HG02642 (cell line): ENCODE results near the gene MYO3B.

Source experiments
- ATAC-seq: cut with Tn5 transposase; IDR thresholded peaks from one replicate; pipeline ENCODE4 v1.9.1; 2021; ENCODE audit warnings: mild to moderate bottlenecking; ENCODE audit not compliant: unreplicated experiment, poor library complexity

Gene MYO3B

DNA sequence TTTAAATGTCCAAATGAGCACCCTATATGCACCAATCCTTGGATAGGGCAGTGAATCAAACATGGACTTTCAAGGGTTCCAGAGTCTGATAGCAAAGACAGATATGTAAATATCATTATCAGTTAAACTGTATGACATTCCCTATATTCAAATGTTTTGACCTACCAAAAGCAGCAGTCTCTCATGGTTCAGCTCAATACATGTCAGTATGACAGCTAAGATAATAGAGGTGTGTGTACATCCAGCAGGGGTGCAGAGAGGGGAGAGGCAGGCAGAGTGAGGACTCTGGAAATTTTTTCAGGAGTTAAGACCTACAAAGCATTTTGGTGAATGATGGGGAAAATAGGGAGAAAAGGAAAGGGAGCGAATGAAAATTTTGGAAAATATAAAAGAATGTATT lies 106.3 kb downstream of the MYO3B start:
- ATAC-seq: no peak

- no peak for ATAC-seq
Measured at GRCh38 chr2:170288859-170289258, 110.9 kb downstream of the MYO3B start.

DNA sequence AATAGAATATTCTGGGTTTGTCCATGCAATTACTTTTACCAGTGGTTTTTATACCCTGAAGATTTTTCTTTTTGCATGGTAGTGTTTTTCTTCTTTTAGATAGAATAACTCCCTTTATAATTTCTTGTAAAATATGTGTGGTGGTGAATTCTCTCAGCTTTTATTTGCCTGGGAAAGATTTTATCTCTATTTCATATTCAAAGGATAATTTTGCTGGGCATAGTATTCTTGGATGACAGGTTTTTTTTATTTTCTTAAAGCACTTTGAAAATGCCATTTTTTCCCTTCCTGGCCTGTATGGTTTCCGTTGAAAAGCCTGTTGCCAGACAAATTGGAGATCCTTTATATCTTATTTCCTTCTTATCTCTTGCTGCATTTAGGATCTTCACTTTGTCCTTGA lies 113.5 kb downstream of the MYO3B start:
- no peak for ATAC-seq

GRCh38 chr2:170292415-170292814 lies 114.5 kb downstream of the MYO3B start:
- no peak for ATAC-seq

GRCh38 chr2:170297496-170297895 lies 119.5 kb downstream of the MYO3B start:
- no peak for ATAC-seq

DNA sequence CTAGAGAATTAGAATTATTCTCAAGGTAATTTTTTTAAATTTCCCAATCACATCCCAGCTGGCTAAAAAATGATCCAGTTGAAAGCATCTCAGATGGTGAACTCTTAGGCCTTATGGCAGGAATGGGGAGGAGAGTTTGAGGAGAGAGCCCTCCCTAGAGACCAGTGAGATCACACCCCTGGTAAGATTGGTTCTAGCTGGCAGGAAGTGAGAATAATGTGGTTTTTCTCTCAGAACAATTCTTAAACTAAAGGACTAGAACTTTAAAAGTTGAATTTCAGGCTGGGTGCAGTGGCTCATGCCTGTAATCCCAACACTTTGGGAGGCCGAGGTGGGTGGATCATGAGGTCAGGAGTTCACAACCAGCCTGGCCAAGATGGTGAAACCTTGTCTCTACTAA lies 120.2 kb downstream of the MYO3B start:
- peak; percentile 82 for ATAC-seq

- no peak for ATAC-seq
Measured at GRCh38 chr2:170298861-170299429, 121.0 kb downstream of the MYO3B start.

- no peak for ATAC-seq
Measured at GRCh38 chr2:170300993-170301392, 123.0 kb downstream of the MYO3B start.

GRCh38 chr2:170301626-170302025 lies 123.7 kb downstream of the MYO3B start:
- ATAC-seq: no peak

GRCh38 chr2:170305711-170306110 lies 127.8 kb downstream of the MYO3B start:
- ATAC-seq: no peak

GRCh38 chr2:170306293-170306873 lies 128.4 kb downstream of the MYO3B start:
- ATAC-seq: no peak

DNA sequence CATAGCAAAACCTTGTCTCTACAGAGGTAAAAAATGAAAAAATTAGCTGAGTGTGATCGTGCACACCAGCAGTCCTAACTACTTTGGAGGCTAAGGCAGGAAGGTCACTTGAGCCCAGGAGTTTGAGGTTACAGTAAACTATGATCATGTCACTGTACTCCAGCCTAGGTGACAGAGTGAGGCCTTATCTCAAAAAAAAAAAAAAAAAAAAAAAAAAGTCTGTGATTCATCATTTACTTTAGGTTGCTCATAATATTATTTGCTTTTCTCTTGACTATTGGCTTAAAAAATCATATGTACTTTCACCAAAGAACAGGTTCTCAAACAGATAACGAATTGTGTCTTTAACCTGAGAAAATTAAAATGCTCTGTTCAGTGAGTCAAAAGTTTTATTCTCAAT lies 129.1 kb downstream of the MYO3B start:
- no peak for ATAC-seq

DNA sequence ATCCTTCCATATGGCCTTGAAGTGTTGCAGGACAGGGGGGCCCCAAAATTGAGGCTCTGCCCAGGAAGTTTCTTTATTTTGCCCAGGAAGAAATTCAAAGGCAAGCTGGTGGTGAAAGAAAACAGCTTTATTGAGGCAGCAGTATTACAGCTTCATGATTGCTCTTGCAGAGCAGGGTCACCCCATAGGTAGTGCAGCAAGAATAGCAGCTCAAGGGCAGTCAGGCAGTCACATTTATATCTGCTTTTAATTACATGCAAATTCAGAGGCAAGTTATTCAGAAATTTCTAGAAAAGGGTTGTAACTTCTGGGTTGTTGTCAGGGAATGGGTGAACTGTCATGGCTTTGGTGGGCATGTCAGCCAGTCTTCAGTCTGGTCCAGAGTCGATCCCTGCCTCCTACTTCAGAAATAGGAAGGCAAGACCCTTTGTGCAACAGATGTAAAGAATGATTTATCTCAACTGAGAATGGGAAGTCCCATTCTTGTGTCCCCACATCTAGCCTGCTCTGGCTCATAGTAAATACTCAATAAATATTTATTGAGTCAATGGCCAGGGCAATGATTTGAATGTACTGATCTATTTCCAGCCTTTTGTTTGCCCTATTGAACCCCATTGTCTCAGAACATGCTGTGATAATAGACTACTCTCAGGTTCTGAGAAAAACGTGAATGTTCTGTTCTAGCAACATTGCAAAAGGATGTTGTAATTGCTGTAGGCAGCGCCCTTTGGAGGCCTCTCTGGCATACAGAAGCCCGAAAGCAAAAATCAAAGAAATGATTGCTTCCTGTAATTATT lies 129.8 kb downstream of the MYO3B start:
- ATAC-seq: no peak

DNA sequence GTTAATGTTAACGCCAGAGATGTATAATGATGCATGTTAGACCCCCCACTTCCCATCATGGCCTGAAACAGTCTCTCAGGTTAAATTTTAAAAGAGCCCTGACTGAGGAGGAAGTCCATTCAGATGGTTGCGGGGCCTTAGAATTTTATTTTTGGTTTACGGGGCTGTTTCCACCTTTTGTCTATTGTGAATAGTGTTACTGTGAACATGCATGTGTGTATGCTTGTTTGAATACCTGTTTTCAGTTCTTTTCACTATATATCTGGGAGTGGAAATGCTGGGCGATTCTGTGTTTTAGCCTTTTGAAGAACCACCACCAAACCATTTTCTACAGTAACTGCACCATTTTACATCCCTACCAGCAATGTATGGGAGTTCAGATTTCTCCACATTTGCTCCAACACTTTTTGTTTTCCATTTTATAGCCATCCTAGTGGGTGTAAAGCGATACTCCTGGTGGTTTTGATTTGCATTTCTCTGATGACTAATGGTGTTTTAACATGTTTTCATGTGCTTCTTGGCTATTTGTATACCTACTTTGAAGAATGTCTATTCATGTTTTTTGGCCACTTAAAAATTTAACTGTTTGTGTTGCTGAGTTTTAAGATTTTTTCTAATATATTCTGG lies 133.0 kb downstream of the MYO3B start:
- no peak for ATAC-seq

DNA sequence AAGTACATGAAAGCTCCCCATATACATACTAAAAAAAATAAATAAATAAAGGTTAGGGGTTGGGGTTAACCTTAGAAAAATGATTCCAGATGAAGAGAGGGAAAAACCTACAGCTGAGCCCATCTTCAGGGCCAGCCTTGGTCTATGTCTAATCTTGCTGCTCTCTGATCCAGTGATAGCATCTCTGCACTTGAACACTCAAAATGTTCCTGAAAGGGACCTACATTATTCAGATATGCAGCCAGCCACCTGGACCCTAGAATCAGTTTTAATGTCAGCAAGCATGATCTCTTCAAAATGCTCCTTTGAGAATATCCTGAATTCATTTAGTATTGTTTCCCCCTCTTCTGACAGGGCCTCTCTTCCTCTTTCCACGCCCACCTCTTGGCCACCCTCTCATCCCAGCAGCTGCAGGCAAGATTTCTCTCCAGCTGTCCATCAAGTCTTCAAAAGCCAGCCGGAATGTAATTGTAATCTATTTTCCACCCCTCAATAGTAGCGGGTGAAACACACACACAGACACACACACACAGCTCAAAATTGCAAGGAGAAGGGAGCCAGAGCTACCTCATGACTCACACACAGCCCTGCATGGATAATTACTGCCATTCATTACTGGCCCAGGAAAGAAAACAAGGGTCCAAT lies 135.5 kb downstream of the MYO3B start:
- ATAC-seq: no peak

DNA sequence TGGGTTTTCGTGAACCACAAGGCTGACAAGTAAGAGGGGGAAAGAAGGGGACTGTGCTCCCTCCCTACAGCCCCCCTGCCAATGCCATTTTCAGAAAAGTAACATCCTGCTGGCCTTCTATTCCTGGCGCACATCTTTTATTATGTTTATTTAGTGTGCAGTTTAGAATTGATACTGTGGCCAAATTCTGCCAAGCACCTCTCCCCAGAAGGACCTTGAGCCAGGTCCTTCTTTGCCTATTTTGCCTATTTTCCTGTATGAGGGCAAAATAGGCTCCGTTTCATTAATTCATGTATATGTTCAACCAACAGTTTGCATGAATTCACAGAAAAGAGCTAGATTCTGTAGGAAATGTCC lies 136.0 kb downstream of the MYO3B start:
- no peak for ATAC-seq

GRCh38 chr2:170314744-170315447 lies 136.9 kb downstream of the MYO3B start:
- no peak for ATAC-seq

DNA sequence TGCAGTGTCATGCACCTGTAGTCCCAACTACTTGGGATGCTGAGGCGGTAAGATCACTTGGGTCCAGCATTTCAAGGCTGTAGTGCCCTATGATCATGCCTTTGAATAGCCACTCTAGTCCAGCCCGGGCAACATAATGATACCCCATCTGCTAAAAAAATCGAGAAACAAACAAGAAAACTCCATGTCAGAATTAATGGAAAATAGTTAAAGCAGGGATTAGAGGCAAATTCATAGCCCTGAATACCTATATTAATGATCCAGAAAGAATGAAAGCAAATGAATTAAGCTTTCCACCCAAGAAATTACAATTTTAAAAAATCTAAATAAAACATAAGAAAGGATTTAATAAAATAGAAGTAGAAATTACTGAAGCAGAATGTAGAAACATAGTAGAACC lies 143.0 kb downstream of the MYO3B start:
- no peak for ATAC-seq

DNA sequence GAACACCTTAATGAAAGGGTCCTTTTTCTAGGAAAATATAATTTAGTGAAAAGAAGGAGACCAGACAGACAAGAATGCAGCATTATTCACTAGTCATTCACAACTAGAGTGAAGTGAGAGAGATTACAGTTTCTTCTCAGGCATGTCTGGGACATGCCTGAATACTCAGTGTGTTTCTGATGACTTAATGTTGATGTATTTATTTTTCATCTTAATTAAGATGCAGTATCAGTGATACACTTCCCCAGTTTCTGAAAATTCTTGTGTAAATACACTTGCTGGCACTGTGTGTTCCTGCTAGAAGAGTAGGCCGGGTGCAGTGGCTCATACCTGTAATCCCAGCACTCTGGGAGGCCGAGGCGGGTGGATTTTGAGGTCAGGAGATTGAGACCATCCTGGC lies 143.6 kb downstream of the MYO3B start:
- no peak for ATAC-seq

DNA sequence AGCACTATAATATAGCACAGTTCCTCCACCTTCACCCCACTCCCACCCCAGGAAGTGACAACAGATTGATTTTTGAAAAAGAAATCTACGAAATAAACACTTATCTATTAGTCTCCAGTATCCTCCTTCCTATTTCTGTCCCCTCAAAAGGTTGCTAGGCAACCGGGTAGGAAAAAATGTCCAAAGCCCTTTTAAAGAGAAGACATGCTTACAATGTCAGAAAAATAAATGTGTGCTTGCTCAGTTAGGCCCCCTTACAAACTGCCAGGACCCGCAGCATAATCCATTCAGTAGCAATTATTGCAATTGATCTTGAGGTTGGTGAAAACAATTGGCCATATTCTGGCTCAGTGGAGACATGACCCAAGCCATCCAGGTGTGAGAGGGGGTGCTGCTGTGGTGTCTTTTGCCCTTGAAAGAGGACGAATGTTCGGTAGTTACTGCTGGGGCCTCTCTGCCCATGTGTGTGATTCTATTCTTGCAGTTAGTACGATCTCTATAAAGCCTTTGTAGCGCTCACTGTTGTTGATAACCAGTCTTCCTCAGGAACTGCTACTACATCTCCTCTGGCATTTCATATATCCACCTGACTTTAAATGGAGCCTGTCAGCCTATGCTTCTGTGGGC lies 144.3 kb downstream of the MYO3B start:
- no peak for ATAC-seq
